ENCODE results near the gene CHRNB1. TPM values are rescaled to one million over a fixed set of nuclear protein-coding genes. Genes with fewer than 3 reads are reported as not detected.

Gene CHRNB1
- total and polyA plus RNA-seq, 10 of the 15 experiments (the other 5 are each of a cell fraction or from before 2014, with no cell fraction given): 5.8 to 14.8 (median 11.3) TPM

GRCh38 chr17:7502987-7503386 lies 58.1 kb downstream of the CHRNB1 start:
- ChIA-PET POLR2A (no interaction called here), CTCF (interaction anchor here (1.0 to 2.3 kb wide), 5 partner anchors 10 to 147 kb away, joined by 3 to 8 read pairs (median 4); partner anchors contain the start of gene TMEM102), SMC1A (ENCODE audit: uncharacterized antibody, unreplicated experiment) (interaction anchor here (1.0 kb wide), 1 partner anchor 26 kb away, joined by 3 read pairs; no protein-coding TSS in a partner anchor), RAD21 (ENCODE audit: unreplicated experiment) (no interaction called here)
- FAIRE-seq: no peak
- no peak for ATAC-seq
- DNase-seq (ENCODE audit: low read depth, low spot score): no peak
- no TSS peak for BruUV-seq (replicated peaks)
- Histone ChIP-seq H3K36me3 (ENCODE audit: control insufficient read depth in 2 of 2, insufficient read depth in 2 of 2, low read length in 1 of 2) (peaks cover 49 to 62% of the 10 kb centered on the region in 2 experiments), H3K79me2 (ENCODE audit: control insufficient read depth, insufficient read depth, low read length) (no peaks in the 10 kb centered on the region), H3K4me3 (no peak overlapping the region), H2AFZ (ENCODE audit: control insufficient read depth, low read depth, low read length) (no peak overlapping the region), H3K9ac (ENCODE audit: control insufficient read depth, insufficient read depth, low read length) (no peak overlapping the region), H4K20me1 (ENCODE audit: control insufficient read depth, insufficient read depth) (no peaks in the 10 kb centered on the region; the same call in 1 of the 2 replicates), H3K4me2 (ENCODE audit: control insufficient read depth, insufficient read depth) (no peak overlapping the region), H3K27me3 (replicated peaks in 1 of 2; ENCODE audit: control insufficient read depth in 2 of 2, insufficient read depth in 2 of 2, low read length in 1 of 2) (no peaks in the 10 kb centered on the region), H3K9me3 (replicated peaks; ENCODE audit: control insufficient read depth, insufficient read depth, low read length) (no peaks in the 10 kb centered on the region), H3K27ac (ENCODE audit: control insufficient read depth, insufficient read depth) (no peak overlapping the region), H3K4me1 (ENCODE audit: control insufficient read depth, insufficient read depth, low read length) (no peaks in the 10 kb centered on the region)
- intact Hi-C loops (cut with micrococcal nuclease; ENCODE audit: unreplicated experiment): no loop called here
- TF ChIP-seq YY1 (IDR thresholded peaks at IDR 0.05; ENCODE audit: low read depth, low read length): no peak
- peak; percentile 47 for TF ChIP-seq RAD21 (IDR thresholded peaks at IDR 0.05; ENCODE audit: insufficient read depth, low read depth, low read length)
- no peak for TF ChIP-seq ZNF207 (IDR thresholded peaks at IDR 0.05; ENCODE audit: borderline replicate concordance)
- TF ChIP-seq, protein P1, sequence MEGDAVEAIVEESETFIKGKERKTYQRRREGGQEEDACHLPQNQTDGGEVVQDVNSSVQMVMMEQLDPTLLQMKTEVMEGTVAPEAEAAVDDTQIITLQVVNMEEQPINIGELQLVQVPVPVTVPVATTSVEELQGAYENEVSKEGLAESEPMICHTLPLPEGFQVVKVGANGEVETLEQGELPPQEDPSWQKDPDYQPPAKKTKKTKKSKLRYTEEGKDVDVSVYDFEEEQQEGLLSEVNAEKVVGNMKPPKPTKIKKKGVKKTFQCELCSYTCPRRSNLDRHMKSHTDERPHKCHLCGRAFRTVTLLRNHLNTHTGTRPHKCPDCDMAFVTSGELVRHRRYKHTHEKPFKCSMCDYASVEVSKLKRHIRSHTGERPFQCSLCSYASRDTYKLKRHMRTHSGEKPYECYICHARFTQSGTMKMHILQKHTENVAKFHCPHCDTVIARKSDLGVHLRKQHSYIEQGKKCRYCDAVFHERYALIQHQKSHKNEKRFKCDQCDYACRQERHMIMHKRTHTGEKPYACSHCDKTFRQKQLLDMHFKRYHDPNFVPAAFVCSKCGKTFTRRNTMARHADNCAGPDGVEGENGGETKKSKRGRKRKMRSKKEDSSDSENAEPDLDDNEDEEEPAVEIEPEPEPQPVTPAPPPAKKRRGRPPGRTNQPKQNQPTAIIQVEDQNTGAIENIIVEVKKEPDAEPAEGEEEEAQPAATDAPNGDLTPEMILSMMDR (IDR thresholded peaks at IDR 0.05 in 2 of 3, conservative IDR thresholded peaks at IDR 0.05 in 1 of 3; ENCODE audit: control insufficient read depth in 2 of 3, extremely low read depth in 1 of 3, insufficient read depth in 1 of 3, low read depth in 3 of 3, low read length in 3 of 3): peak; percentile 17 to 31 (median 25); a peak in 4 of 6 replicates
- in situ Hi-C loops (cut with MboI): no loop called here
- WGBS (ENCODE audit: insufficient coverage, insufficient replicate concordance, low lambda C conversion rate, missing lambda C conversion rate): over 99% methylated on average over 14 of the region's 14 CpGs

DNA sequence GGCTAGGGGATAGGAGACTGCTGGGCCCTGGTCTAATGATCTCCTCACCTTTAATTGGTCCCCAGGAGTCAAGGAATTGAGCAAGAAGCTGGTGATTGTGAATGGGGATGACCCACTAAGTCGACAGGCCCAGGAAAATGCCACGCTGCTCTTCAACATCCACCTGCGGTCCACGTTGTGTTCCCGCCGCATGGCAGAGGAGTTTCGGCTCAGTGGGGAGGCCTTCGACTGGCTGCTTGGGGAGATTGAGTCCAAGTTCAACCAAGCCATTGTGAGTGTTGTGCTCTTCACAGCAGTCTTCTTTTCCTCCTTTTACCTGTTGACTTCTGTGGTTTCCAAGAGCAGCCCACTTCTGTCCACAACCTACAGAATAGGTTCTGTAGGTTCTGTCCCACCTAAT lies 58.7 kb downstream of the CHRNB1 start:
- ATAC-seq (no peak), DNase-seq (ENCODE audit: low read depth, low spot score) (no peak), FAIRE-seq (no peak)
- SMC1A ChIA-PET (ENCODE audit: uncharacterized antibody, unreplicated experiment): no interaction called here
- Histone ChIP-seq H3K27ac (ENCODE audit: control insufficient read depth, insufficient read depth) (no peak overlapping the region), H3K9ac (ENCODE audit: control insufficient read depth, insufficient read depth, low read length) (no peak overlapping the region), H3K79me2 (ENCODE audit: control insufficient read depth, insufficient read depth, low read length) (no peaks in the 10 kb centered on the region), H3K4me3 (no peak overlapping the region), H3K27me3 (replicated peaks in 1 of 2; ENCODE audit: control insufficient read depth in 2 of 2, insufficient read depth in 2 of 2, low read length in 1 of 2) (no peaks in the 10 kb centered on the region), H3K4me1 (ENCODE audit: control insufficient read depth, insufficient read depth, low read length) (no peaks in the 10 kb centered on the region), H4K20me1 (ENCODE audit: control insufficient read depth, insufficient read depth) (no peaks in the 10 kb centered on the region; the same call in 1 of the 2 replicates), H3K9me3 (replicated peaks; ENCODE audit: control insufficient read depth, insufficient read depth, low read length) (no peaks in the 10 kb centered on the region), H2AFZ (ENCODE audit: control insufficient read depth, low read depth, low read length) (no peak overlapping the region), H3K4me2 (ENCODE audit: control insufficient read depth, insufficient read depth) (no peak overlapping the region), H3K36me3 (ENCODE audit: control insufficient read depth in 2 of 2, insufficient read depth in 2 of 2, low read length in 1 of 2) (peaks cover 50 to 58% of the 10 kb centered on the region in 2 experiments)
- WGBS (ENCODE audit: insufficient coverage, insufficient replicate concordance, low lambda C conversion rate, missing lambda C conversion rate): 96% methylated on average over 8 of the region's 8 CpGs
- POLR2A ChIA-PET: no interaction called here
- CTCF ChIA-PET: interaction anchor here (1.1 to 2.3 kb wide), 3 partner anchors 57 to 148 kb away, joined by 4 to 8 read pairs (median 5); no protein-coding TSS in a partner anchor
- TF ChIP-seq NR2C1 (IDR thresholded peaks at IDR 0.05): no peak
- no peak for TF ChIP-seq MLLT1 (IDR thresholded peaks at IDR 0.05)
- no peak for TF ChIP-seq JUNB (IDR thresholded peaks at IDR 0.05)
- no TSS peak for BruUV-seq (replicated peaks)
- intact Hi-C loops (cut with micrococcal nuclease; ENCODE audit: unreplicated experiment): no loop called here
- RAD21 ChIA-PET (ENCODE audit: unreplicated experiment): no interaction called here
- in situ Hi-C loops (cut with MboI): no loop called here

Data from GM12878 (cell line).